ENCODE measurements around the gene TCIRG1.
A peak's percentile ranks its signal among the peaks of the same experiment; 100 is the strongest.

The TCIRG1 gene

DNA sequence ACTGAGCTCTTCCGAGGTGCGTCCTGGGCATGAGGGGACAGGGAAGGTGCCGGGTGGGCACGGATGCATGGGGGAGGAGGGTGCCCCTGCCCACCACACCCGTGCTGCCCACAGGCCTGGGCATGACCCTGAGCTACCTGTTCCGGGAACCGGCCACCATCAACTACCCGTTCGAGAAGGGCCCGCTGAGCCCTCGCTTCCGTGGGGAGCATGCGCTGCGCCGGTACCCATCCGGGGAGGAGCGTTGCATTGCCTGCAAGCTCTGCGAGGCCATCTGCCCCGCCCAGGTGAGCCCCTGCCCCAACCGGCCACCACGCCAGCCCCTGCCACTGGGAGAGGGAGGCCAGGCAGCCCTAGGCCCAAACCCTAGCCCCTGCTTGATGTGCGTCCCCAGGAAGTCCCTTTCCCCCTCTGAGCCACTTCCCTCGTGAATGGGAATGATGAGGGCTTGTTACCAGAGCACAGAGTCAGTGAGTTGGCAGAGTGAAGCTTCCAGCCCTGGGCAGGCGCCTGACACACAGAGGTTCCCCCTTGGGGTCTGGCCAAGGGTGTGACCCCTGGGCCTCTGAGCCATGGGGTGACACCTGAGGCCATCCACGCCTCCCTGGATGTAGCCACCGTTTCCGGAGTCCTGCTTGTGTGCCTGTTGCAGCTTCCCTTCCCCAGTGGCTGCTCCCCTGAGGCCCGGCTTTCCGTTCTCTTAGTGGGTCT is 5.7 kb upstream of the TCIRG1 start:
- no CpG with 5 or more reads among the region's 29 CpGs for WGBS (ENCODE audit: insufficient coverage, insufficient read length)
- Histone ChIP-seq H3K27me3 (ENCODE audit: control insufficient read depth, insufficient read depth, low read length) (no peaks in the 10 kb centered on the region), H3K4me3 (ENCODE audit: low read length) (no peak overlapping the region), H3K36me3 (ENCODE audit: control insufficient read depth, insufficient read depth, low read length) (peaks cover 26% of the 10 kb centered on the region), H3K9me3 (ENCODE audit: control insufficient read depth, insufficient read depth, low read length) (no peaks in the 10 kb centered on the region), H3K27ac (ENCODE audit: low read length) (no peak overlapping the region), H3K4me1 (ENCODE audit: control insufficient read depth, insufficient read depth, low read length) (peaks cover 2% of the 10 kb centered on the region)
- no peak for DNase-seq (ENCODE audit: low read depth, low spot score)

DNA sequence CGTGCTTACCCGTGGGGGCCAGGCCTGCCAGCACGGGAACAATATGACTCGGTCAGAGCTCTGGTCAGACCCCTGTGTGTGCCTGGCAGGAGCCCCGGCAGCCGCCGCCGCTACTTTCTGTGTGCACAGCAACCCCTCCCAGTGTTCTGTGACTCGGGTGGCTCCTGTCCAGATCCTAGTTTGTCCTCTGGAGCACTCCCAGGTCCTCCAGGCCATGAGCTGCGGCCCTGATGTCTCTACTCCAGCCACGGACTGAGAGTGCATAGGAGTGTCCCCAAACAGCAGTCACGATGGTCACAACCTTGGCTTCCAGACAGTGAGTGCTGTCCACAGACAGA is 5.1 kb upstream of the TCIRG1 start:
- Histone ChIP-seq H3K27ac (ENCODE audit: low read length) (no peak overlapping the region), H3K36me3 (ENCODE audit: control insufficient read depth, insufficient read depth, low read length) (peaks cover 26% of the 10 kb centered on the region), H3K27me3 (ENCODE audit: control insufficient read depth, insufficient read depth, low read length) (no peaks in the 10 kb centered on the region), H3K4me1 (ENCODE audit: control insufficient read depth, insufficient read depth, low read length) (peaks cover 3% of the 10 kb centered on the region), H3K9me3 (ENCODE audit: control insufficient read depth, insufficient read depth, low read length) (no peaks in the 10 kb centered on the region), H3K4me3 (ENCODE audit: low read length) (no peak overlapping the region)
- no peak for DNase-seq (ENCODE audit: low read depth, low spot score)
- no CpG with 5 or more reads among the region's 12 CpGs for WGBS (ENCODE audit: insufficient coverage, insufficient read length)

DNA sequence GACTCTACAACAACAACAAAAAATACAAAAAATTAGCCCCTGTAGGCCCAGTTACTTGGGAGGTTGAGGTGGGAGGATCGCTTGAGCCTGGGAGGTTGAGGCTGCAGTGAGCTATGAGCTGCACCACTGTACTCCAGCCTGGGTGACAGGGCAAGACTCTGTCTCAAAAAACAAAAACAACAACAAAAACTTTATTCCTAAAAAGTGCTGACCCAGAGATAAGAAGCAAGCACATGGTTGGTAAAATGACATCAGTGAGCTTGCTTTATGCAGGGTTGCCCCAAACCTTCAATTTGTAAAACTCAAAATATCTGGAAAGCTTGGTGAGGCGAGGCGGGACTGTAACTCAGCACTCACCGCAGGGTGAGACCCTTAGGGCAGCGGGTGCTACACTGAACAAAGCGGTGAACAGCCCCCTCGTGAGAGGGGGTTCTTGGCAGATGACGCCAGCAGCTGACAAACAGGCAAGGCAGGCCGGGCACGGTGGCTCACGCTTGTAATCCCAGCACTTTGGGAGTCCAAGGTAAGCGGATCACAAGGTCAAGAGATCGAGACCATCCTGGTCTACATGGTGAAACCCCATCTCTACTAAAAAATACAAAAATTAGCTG is 3.5 kb upstream of the TCIRG1 start:
- peaks cover 5% of the 10 kb centered on the region for H3K4me1 ChIP-seq (ENCODE audit: control insufficient read depth, insufficient read depth, low read length)
- peaks cover 26% of the 10 kb centered on the region for H3K36me3 ChIP-seq (ENCODE audit: control insufficient read depth, insufficient read depth, low read length)
- H3K27me3 ChIP-seq (ENCODE audit: control insufficient read depth, insufficient read depth, low read length) = no peaks in the 10 kb centered on the region
- H3K4me3 ChIP-seq (ENCODE audit: low read length) = no peak overlapping the region
- no peak for DNase-seq (ENCODE audit: low read depth, low spot score)
- WGBS (ENCODE audit: insufficient coverage, insufficient read length) = no CpG with 5 or more reads among the region's 13 CpGs
- H3K27ac ChIP-seq (ENCODE audit: low read length) = no peak overlapping the region
- H3K9me3 ChIP-seq (ENCODE audit: control insufficient read depth, insufficient read depth, low read length) = no peaks in the 10 kb centered on the region

DNA sequence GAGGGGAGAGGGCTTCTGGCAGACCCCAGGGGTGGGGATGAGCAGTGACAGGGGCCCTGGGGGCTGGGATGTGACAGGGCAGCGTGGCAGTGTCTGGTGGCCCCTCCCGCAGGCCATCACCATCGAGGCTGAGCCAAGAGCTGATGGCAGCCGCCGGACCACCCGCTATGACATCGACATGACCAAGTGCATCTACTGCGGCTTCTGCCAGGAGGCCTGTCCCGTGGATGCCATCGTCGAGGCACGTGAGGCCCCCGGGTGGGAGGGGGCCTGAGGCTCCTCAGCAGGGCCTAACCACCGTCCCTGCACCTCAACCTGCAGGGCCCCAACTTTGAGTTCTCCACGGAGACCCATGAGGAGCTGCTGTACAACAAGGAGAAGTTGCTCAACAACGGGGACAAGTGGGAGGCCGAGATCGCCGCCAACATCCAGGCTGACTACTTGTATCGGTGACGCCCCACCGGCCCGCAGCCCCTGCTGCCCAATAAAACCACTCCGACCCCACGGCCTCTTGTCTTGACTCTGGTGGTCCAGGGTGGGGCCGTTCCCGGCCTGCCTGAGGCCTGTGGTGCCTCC is 2.6 kb upstream of the TCIRG1 start:
- Histone ChIP-seq H3K27me3 (ENCODE audit: control insufficient read depth, insufficient read depth, low read length) (no peaks in the 10 kb centered on the region), H3K27ac (ENCODE audit: low read length) (no peak overlapping the region), H3K9me3 (ENCODE audit: control insufficient read depth, insufficient read depth, low read length) (no peaks in the 10 kb centered on the region), H3K4me3 (ENCODE audit: low read length) (no peak overlapping the region), H3K36me3 (ENCODE audit: control insufficient read depth, insufficient read depth, low read length) (peaks cover 26% of the 10 kb centered on the region), H3K4me1 (ENCODE audit: control insufficient read depth, insufficient read depth, low read length) (peaks cover 7% of the 10 kb centered on the region)
- WGBS (ENCODE audit: insufficient coverage, insufficient read length) = no CpG with 5 or more reads among the region's 27 CpGs
- no peak for DNase-seq (ENCODE audit: low read depth, low spot score)

DNA sequence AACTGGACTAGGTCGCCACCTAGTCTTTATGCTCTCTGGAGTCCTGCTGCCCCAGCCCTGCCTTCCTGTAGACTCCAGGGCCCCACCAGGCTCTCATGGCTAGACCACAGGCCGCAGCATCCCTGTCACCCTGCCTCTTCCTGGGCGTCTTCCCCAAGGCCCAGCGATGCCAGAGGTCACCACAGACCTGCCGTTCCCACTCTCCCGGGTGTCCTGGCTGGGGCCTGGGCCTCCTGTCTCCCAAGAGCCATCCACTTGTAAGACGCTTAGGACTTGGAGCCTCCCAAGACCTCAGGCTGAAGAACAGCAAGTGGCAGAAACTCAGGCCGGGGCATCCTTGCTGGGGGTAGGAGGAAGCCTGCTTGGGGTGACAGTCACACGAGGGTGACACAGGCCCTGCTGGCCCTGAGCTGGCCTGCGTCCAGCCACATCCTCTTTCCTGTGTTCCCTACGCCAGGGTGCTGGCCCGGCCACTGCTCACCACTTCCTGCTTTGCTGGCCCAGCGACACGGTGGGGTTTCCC is 2.0 kb upstream of the TCIRG1 start:
- no peak for DNase-seq (ENCODE audit: low read depth, low spot score)
- no peaks in the 10 kb centered on the region for H3K27me3 ChIP-seq (ENCODE audit: control insufficient read depth, insufficient read depth, low read length)
- H3K36me3 ChIP-seq (ENCODE audit: control insufficient read depth, insufficient read depth, low read length) = peaks cover 26% of the 10 kb centered on the region
- no CpG with 5 or more reads among the region's 14 CpGs for WGBS (ENCODE audit: insufficient coverage, insufficient read length)
- no peak overlapping the region for H3K4me3 ChIP-seq (ENCODE audit: low read length)
- peaks cover 7% of the 10 kb centered on the region for H3K4me1 ChIP-seq (ENCODE audit: control insufficient read depth, insufficient read depth, low read length)
- H3K9me3 ChIP-seq (ENCODE audit: control insufficient read depth, insufficient read depth, low read length) = no peaks in the 10 kb centered on the region
- no peak overlapping the region for H3K27ac ChIP-seq (ENCODE audit: low read length)

DNA sequence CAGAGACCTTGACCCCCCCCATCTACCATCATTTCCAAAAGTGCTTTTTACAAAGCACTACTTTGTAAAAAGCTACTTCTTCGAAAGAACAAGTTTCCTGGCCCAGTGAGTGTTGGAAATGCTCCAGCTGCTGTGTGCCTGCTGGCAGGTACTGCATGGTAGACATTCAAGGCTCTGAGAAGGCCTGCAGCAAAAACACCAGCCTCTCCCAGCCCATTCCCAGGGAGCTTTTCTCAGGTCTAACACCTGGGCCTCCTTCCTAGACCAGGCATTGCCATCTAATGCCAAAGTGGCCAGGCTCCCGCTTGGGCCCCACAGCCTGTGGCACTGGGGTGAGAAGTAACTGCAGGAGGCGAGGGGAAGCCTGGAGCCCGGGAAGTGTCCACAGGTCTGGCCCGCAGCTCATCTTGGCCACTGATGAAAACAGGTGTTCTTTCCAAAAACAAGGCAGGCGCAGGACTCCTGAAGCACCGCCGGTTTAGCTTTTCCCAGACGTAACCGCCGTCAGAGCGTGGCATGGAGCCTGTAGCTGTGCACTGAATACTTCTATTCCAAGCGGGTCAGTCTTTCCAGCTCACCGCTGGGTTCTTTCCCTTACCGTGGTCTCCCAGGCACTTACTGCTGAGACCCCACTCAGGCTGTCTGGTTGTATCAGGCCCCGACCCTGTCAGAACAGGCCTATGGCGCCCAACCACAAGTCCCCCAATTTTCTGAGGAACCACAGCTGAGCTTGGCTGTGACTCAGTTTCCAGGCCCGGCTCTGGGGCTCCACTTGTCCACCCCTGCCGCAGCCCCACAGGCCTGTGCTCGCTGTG is 1.2 kb upstream of the TCIRG1 start:
- Histone ChIP-seq H3K27me3 (ENCODE audit: control insufficient read depth, insufficient read depth, low read length) (no peaks in the 10 kb centered on the region), H3K27ac (ENCODE audit: low read length) (no peak overlapping the region), H3K9me3 (ENCODE audit: control insufficient read depth, insufficient read depth, low read length) (no peaks in the 10 kb centered on the region), H3K36me3 (ENCODE audit: control insufficient read depth, insufficient read depth, low read length) (peaks cover 19% of the 10 kb centered on the region), H3K4me1 (ENCODE audit: control insufficient read depth, insufficient read depth, low read length) (peaks cover 7% of the 10 kb centered on the region), H3K4me3 (ENCODE audit: low read length) (no peak overlapping the region)
- DNase-seq (ENCODE audit: low read depth, low spot score) = no peak
- WGBS (ENCODE audit: insufficient coverage, insufficient read length) = no CpG with 5 or more reads among the region's 20 CpGs

DNA sequence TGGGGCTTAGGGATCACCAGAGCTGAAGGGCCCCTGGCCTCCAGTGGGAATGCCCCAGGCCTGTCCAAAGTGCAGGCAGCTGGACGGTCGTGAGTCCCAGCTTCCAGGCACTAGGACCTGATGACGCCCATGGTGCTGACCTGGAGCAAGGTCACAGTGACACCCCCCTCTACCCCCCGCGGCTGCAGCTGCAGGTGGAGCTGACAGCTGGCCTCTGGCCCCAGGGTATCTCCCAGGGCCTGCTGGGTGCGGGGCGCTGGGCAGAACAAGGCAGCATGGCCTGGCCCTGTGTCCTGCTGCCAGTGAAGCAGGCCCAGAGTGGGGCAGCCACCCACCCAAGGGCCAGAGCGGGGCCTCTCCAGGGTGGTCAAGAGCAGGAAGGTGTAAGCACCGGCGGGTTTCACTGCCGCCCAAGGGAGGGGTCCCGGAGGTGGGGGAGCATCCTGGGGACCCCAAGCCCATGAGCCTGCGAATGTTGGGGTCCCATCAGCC is 553 bp upstream of the TCIRG1 start:
- H3K9me3 ChIP-seq (ENCODE audit: control insufficient read depth, insufficient read depth, low read length) = no peaks in the 10 kb centered on the region
- H3K4me3 ChIP-seq (ENCODE audit: low read length) = peak overlapping the region; percentile 36; the same call in 1 of the 2 replicates
- H3K36me3 ChIP-seq (ENCODE audit: control insufficient read depth, insufficient read depth, low read length) = peaks cover 12% of the 10 kb centered on the region
- H3K27me3 ChIP-seq (ENCODE audit: control insufficient read depth, insufficient read depth, low read length) = no peaks in the 10 kb centered on the region
- DNase-seq (ENCODE audit: low read depth, low spot score) = no peak
- H3K4me1 ChIP-seq (ENCODE audit: control insufficient read depth, insufficient read depth, low read length) = peaks cover 7% of the 10 kb centered on the region
- no peak overlapping the region for H3K27ac ChIP-seq (ENCODE audit: low read length)
- WGBS (ENCODE audit: insufficient coverage, insufficient read length) = no CpG with 5 or more reads among the region's 13 CpGs

DNA sequence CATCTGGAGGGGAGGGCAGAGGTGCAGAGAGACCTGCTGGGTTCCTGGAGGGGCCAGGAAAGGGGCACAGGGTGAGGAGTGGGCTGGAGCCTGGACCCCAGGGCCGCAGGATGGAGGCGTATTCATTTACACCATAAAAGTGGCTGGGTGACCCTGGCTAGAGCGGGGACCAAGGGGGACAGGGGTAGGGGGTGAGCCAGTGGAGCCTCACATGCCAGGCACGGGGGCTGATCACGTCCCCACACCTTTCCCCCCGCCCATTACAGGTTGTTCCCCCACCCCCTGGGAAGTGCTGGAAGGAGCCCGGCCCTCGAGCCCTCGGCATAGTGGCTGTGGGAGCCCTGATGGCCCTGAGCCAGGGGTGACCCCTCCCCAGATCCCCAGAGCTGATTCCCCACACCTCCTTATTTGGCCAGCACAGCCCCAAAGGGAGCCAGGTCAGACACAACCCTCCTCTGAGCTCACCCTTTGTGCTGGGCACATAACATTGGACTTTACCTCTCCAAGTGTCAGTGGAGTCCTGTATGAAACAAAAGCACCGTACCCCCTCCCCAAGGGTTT is 781 bp downstream of the TCIRG1 start:
- H3K9me3 ChIP-seq (ENCODE audit: control insufficient read depth, insufficient read depth, low read length) = no peaks in the 10 kb centered on the region
- no peak overlapping the region for H3K27ac ChIP-seq (ENCODE audit: low read length)
- H3K27me3 ChIP-seq (ENCODE audit: control insufficient read depth, insufficient read depth, low read length) = no peaks in the 10 kb centered on the region
- H3K4me1 ChIP-seq (ENCODE audit: control insufficient read depth, insufficient read depth, low read length) = peaks cover 7% of the 10 kb centered on the region
- DNase-seq (ENCODE audit: low read depth, low spot score) = no peak
- WGBS (ENCODE audit: insufficient coverage, insufficient read length) = no CpG with 5 or more reads among the region's 10 CpGs
- no peak overlapping the region for H3K4me3 ChIP-seq (ENCODE audit: low read length)
- H3K36me3 ChIP-seq (ENCODE audit: control insufficient read depth, insufficient read depth, low read length) = peaks cover 3% of the 10 kb centered on the region; the same call in 1 of the 2 replicates

DNA sequence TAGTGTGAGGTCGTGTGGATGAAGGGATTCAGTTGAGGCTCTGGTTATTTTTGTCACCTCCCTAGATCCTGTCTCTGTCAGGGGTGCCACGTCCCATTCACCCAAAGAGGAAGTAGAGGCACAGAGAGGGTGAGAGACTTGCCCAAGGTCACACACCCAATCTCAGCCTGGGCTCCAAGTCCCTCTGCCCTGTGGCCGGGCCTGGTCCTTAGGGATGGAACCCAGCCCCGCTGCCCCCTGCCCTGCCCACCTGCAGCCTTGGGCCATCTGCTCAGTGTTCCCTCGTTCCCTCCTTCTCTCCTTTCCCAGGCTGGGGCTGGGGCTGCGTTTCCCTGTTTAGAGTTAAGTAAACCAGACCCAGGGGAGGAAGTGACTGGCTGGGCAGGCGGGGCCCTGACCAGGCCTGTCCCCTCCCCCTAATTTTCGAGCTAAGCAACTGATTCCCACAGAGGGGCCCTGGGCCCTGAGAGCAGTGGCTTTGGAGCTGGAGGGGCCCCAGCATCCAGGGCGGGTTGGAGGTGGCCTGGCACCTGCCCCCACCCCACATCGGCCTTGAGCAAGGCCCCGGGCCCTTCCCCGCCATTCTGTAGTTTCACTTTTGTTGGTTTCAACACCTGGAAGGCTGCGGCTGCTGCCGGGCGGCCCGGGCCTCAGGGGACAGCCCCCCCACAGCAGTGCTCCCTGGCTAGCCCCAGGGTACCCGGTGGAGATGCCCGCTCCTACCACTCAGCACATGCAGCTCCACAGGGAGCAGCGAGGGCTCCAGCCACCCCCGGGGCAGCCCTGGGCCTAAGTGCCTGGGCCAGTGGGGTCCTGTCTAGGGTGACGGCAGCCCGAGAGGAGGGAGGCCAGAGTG is 1.5 kb downstream of the TCIRG1 start:
- Histone ChIP-seq H3K4me3 (ENCODE audit: low read length) (no peak overlapping the region), H3K4me1 (ENCODE audit: control insufficient read depth, insufficient read depth, low read length) (peaks cover 7% of the 10 kb centered on the region), H3K9me3 (ENCODE audit: control insufficient read depth, insufficient read depth, low read length) (no peaks in the 10 kb centered on the region), H3K27me3 (ENCODE audit: control insufficient read depth, insufficient read depth, low read length) (no peaks in the 10 kb centered on the region), H3K27ac (ENCODE audit: low read length) (no peak overlapping the region), H3K36me3 (ENCODE audit: control insufficient read depth, insufficient read depth, low read length) (peaks cover 3% of the 10 kb centered on the region; the same call in 1 of the 2 replicates)
- no peak for DNase-seq (ENCODE audit: low read depth, low spot score)
- no CpG with 5 or more reads among the region's 22 CpGs for WGBS (ENCODE audit: insufficient coverage, insufficient read length)
